Measurements from ENCODE around the gene PIEZO1.

GRCh38 chr16:88770461-88771293 is 14.3 kb downstream of the PIEZO1 start:
- TF ChIP-seq GATA2 (IDR thresholded peaks at IDR 0.05; ENCODE audit: low read depth, low read length) (peak; percentile 95), GATA3 (IDR thresholded peaks at IDR 0.05; ENCODE audit: low read depth, low read length) (no peak)
